ENCODE data around the gene USP40.

DNA sequence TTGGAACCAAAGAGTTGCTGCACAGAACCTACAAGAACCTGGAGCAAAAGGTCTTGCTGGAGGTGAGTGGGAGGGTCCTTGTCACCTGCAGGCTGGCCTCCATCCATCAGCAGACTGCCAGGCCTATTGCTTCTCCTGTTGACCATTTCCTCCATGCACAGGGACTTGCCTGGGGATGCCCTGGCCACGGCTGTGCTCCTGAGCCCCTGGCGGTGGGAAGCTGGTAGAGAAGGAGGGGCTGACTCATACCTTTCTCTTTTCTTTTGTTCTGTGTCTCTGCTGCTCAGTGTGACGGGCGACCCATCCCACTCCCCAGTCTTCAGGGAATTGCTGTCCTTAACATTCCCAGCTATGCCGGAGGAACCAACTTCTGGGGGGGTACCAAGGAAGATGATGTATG is 109.6 kb downstream of the USP40 start:
- TF ChIP-seq ZNF114 (CRISPR knock-in tag; IDR thresholded peaks at IDR 0.05), result no peak
- TF ChIP-seq, protein P1, sequence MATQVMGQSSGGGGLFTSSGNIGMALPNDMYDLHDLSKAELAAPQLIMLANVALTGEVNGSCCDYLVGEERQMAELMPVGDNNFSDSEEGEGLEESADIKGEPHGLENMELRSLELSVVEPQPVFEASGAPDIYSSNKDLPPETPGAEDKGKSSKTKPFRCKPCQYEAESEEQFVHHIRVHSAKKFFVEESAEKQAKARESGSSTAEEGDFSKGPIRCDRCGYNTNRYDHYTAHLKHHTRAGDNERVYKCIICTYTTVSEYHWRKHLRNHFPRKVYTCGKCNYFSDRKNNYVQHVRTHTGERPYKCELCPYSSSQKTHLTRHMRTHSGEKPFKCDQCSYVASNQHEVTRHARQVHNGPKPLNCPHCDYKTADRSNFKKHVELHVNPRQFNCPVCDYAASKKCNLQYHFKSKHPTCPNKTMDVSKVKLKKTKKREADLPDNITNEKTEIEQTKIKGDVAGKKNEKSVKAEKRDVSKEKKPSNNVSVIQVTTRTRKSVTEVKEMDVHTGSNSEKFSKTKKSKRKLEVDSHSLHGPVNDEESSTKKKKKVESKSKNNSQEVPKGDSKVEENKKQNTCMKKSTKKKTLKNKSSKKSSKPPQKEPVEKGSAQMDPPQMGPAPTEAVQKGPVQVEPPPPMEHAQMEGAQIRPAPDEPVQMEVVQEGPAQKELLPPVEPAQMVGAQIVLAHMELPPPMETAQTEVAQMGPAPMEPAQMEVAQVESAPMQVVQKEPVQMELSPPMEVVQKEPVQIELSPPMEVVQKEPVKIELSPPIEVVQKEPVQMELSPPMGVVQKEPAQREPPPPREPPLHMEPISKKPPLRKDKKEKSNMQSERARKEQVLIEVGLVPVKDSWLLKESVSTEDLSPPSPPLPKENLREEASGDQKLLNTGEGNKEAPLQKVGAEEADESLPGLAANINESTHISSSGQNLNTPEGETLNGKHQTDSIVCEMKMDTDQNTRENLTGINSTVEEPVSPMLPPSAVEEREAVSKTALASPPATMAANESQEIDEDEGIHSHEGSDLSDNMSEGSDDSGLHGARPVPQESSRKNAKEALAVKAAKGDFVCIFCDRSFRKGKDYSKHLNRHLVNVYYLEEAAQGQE (IDR thresholded peaks at IDR 0.05; ENCODE audit: unreplicated experiment), result no peak
- TF ChIP-seq, protein P2, sequence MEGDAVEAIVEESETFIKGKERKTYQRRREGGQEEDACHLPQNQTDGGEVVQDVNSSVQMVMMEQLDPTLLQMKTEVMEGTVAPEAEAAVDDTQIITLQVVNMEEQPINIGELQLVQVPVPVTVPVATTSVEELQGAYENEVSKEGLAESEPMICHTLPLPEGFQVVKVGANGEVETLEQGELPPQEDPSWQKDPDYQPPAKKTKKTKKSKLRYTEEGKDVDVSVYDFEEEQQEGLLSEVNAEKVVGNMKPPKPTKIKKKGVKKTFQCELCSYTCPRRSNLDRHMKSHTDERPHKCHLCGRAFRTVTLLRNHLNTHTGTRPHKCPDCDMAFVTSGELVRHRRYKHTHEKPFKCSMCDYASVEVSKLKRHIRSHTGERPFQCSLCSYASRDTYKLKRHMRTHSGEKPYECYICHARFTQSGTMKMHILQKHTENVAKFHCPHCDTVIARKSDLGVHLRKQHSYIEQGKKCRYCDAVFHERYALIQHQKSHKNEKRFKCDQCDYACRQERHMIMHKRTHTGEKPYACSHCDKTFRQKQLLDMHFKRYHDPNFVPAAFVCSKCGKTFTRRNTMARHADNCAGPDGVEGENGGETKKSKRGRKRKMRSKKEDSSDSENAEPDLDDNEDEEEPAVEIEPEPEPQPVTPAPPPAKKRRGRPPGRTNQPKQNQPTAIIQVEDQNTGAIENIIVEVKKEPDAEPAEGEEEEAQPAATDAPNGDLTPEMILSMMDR (conservative IDR thresholded peaks at IDR 0.05; ENCODE audit: low read depth in 2 of 2), result no peak
- no peak for TF ChIP-seq EZH2phosphoT487 (IDR thresholded peaks at IDR 0.05; ENCODE audit: unreplicated experiment)
- no peak for TF ChIP-seq CREB1 (CRISPR knock-in tag; IDR thresholded peaks at IDR 0.05; ENCODE audit: low read depth)
- TF ChIP-seq EZH2 (IDR thresholded peaks at IDR 0.05; ENCODE audit: low read depth, unreplicated experiment), result no peak
- no peak for TF ChIP-seq POLR2AphosphoS5 (IDR thresholded peaks at IDR 0.05; ENCODE audit: low read depth)
- TF ChIP-seq, protein P3, sequence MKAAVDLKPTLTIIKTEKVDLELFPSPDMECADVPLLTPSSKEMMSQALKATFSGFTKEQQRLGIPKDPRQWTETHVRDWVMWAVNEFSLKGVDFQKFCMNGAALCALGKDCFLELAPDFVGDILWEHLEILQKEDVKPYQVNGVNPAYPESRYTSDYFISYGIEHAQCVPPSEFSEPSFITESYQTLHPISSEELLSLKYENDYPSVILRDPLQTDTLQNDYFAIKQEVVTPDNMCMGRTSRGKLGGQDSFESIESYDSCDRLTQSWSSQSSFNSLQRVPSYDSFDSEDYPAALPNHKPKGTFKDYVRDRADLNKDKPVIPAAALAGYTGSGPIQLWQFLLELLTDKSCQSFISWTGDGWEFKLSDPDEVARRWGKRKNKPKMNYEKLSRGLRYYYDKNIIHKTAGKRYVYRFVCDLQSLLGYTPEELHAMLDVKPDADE (IDR thresholded peaks at IDR 0.05), result no peak
- TF ChIP-seq JUNB (IDR thresholded peaks at IDR 0.05; ENCODE audit: unreplicated experiment), result no peak

Data from GM23338 (cell line).